Stimulated activated CD4-positive, alpha-beta T cell treated with anti-CD3 and anti-CD28 coated beads, Interleukin-4, amount 100 ng/mL, for 48 hours (primary cell): ENCODE measurements around the gene KLF16.

ENCODE experiments used
- DNase-seq, 2 donors: peaks; one replicate each; pipeline ENCODE4 v3.0.0-alpha.2; 2020; ENCODE audit warnings: low read depth in 2 of 2

Gene KLF16

GRCh38 chr19:1808395-1808731, 55.0 kb downstream of the KLF16 start:
- no peak for DNase-seq

DNA sequence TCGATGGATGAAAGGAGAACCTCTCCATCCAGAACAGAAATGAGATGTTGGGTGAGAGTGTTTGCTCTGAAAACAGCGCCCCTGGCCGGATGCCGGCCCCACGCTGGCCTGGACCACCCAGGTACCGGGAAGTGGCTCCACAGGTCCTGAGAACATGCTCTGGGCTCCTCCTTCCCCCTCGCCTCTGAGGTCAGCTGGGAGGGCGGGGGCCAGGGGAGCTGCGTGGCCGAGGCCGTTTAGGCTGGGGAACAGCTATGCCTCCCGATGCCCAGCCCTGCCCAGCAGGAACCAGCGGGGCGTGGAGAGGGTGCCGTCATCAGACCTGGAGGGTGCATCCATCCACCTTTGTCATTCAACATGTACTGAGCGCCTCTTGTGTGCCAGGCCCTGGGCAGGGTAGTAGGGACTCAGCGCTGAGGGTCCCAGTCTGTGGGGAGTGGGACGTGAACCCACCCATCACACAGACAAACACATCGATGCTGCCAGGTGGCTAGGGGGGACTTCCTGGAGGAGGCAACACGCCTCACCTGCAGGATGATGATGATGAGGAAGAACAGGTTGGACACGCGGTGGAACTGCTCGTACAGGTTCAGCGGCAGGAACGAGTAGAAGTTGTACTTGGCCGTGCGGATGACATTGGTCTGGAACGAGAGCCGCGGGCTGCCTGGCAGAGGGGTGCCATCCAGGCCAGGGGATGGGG, 55.5 kb downstream of the KLF16 start:
- DNase-seq = no peak

GRCh38 chr19:1807030-1807694, 56.2 kb downstream of the KLF16 start:
- no peak for DNase-seq

- DNase-seq = no peak
These were observed 57.0 kb downstream of the KLF16 start for GRCh38 chr19:1806184-1807029.

DNA sequence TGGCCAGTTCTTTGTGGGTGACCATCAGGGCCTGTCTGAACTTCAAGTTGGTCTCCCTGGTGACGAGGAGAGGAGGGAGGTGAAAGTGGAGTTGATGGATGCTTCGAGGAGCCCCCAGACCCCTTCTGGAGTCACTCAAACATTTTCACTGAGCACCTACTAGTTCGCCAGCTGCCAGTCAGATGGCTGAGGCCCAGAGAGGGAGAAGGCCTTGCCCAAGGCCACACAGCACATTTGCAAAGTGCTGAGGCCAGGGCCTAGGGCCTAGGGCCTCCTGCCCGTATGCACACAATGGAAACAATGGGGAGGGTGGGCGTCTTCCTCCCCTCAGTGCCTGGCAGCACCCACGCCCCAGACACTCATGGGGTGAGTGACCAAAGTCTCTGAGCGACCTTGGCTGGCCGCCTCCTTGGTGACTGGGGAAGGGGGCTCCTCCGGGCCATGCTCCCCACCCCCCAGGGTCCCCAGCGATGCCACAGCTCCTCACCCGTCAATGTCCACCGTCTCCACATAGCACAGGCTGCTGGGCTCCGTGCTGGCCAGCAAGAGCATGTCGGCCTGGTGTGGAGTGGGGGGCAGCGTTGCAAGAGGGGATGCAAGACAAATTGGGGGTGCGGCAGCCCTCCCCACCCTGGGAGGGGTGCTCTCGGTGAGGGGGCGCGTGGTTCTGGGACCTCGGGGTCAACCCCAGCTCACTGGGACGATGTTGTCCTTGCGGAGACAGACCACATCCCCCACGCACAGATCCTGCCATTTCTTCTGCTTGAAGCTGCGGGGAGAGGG, 57.8 kb downstream of the KLF16 start:
- no peak for DNase-seq

DNA sequence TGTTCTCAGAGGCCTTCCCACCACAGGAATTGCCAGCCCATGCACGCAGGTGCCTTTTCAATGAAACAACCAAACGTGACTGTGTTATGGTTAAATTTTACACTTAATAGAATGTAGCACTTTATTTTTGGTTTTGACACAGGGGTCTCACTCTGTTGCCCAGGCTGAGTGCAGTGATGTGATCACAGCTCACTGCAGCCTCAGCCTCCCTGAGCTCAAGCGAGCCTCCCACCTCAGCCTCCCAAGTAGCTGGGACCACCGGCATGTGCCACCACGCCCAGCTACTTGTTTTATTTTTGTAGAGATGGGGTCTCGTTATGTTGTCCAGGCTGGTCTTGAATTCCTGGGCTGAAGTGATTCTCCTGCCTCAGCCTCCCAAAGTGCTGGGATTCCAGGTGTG, 58.5 kb downstream of the KLF16 start:
- DNase-seq = no peak
